Measurements from ENCODE around the gene PRKAA1.

- TF ChIP-seq CTCF (IDR thresholded peaks at IDR 0.05), result no peak
- no peak for TF ChIP-seq POLR2AphosphoS5 (IDR thresholded peaks at IDR 0.05)
These were observed 22.9 kb downstream of the PRKAA1 start for GRCh38 chr5:40775085-40775845.
